OCI-LY7 (cell line): ENCODE data around the gene AATK.

Experiments
- EZH2phosphoT487 ChIP-seq: fragments of 200-600 bp; sonication (generic); IDR thresholded peaks from 2 replicates; pipeline ENCODE4 v1.6.1; 2018; ENCODE audit warnings: low read depth, borderline replicate concordance, mild to moderate bottlenecking, mixed run types, antibody characterized with exemption, low read length, moderate library complexity, mixed read lengths
- TF ChIP-seq, protein P1 (sequence below): fragments of 200-600 bp; sonication (generic); conservative IDR thresholded peaks from 2 replicates; pipeline ENCODE4 v1.5.1; 2014; ENCODE audit warnings: mild to moderate bottlenecking, antibody characterized with exemption, low read length, moderate library complexity, mixed read lengths

DNA sequence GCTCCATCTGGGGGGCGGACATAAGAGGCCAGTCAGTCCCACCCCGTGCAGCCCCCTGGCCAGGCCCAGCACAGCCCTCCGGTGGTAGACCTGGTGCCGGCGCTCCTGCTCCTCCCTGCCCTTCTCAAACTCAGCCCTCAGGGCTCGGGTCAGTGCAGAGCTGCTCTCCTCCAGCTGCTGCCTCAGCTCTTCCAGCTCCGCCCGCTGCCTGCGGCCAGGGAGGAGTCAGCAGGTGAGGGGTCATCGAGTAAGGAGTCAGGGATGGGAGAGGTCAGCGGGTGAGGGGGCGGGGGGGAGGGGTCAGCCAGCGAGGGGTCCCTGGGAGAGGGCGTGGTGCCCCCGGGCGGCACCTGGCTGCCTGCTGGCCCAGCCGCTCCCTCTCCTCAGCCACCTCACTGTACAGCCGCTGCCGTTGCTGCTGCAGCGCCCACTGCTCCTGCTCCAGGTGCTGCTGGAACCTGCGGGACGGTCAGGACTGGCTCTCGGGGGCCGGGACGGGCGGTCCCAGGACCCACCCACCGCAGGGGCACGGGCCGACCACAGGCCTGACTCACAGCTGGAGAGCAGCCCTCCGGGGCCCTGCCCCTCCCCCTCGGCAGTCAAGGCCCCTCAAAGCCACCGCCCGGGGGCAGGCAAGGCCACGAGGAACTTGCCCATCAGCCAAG is 26.5 kb upstream of the AATK start:
- TF ChIP-seq, protein P1, sequence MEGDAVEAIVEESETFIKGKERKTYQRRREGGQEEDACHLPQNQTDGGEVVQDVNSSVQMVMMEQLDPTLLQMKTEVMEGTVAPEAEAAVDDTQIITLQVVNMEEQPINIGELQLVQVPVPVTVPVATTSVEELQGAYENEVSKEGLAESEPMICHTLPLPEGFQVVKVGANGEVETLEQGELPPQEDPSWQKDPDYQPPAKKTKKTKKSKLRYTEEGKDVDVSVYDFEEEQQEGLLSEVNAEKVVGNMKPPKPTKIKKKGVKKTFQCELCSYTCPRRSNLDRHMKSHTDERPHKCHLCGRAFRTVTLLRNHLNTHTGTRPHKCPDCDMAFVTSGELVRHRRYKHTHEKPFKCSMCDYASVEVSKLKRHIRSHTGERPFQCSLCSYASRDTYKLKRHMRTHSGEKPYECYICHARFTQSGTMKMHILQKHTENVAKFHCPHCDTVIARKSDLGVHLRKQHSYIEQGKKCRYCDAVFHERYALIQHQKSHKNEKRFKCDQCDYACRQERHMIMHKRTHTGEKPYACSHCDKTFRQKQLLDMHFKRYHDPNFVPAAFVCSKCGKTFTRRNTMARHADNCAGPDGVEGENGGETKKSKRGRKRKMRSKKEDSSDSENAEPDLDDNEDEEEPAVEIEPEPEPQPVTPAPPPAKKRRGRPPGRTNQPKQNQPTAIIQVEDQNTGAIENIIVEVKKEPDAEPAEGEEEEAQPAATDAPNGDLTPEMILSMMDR = no peak
- no peak for TF ChIP-seq EZH2phosphoT487
